Middle frontal gyrus (tissue), 1 donor: Measurements from ENCODE around the gene CTBP2.
A peak's percentile ranks its signal among the peaks of the same experiment; 100 is the strongest.
"Not testable (repeated sequence)": the region's sequence is repeated elsewhere in the genome, so short reads cannot be mapped to it uniquely, and the experiment has no call there.

Experiments
- DNase-seq: peaks from one replicate; pipeline ENCODE4 v3.0.0-alpha.2; 2015; ENCODE audit warnings: low spot score; ENCODE audit errors: extremely low spot score

Gene CTBP2

GRCh38 chr10:124999433-125000365 lies 160.7 kb downstream of the CTBP2 start:
- no peak for DNase-seq

DNA sequence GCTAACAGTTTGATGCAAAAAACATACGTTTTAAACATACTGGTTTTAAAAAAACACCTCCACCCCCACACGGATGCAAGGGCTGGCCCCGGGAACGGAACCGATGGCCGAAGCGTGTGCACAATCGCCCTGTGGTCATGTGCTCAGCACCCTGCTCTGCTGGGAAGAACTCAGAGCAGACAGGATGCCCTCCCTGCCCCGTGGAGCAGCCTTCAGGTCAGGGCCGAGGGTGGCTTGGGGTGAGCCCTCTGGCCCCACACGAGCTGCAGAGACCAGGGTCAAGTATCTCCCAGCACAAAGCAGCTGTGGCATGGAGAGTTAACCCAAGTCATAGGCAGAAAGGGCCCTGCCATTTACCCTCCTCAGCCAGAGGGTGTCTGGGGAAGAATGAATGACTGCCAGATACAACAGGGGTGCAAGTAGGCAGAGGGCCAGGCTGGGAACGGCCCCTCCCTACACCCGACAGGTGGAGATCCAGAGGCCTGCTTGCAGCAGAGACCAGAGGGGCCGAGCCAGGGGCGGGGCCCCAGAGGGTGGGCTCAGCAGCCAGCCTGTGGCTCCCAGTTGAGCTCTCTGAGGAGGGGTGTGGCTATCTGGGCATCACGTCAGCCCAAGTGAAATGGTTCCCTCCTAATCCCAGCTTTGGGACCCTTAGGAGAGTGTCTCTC lies 161.6 kb downstream of the CTBP2 start:
- no peak for DNase-seq

DNA sequence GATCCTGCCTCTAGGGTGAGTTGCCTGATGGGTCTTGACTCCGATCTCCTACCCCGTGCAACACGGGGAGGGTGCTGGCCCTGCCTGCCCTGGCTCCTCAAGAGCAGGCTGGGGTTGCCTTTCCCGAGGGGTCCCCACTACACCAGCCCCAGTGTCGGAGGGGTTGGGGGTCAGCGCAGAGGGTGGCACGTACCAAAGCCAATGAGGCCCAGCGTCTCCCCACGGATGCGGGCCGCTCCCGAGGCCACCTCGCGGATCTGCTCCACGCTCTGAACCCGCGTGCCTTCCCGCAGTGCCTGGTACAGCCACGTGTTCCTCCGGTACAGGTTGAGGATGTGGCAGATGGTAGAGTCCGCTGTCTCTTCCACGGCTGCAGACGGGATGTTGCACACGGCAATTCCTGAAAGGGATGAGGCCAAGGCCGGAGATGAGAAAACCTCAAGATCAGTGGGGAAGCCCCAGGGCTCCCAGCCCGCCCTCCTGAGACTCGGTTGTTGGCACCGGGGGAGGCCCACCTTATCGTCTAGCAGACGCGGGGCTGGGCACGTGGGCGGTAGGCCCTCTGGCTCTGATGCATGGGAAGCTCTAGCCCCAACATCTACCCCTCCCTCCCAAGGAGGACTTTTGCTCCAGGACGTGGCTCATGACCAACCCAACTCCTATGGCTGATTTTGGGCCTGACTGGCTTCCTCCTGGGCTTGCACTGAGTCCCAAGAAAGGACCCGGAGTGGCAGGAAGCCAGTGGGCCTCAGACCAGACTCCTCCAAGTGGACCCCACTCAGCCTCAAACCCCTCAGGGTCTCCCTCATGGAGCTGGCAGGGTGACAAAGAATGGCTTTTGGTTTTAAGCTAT lies 162.4 kb downstream of the CTBP2 start:
- DNase-seq = no peak

DNA sequence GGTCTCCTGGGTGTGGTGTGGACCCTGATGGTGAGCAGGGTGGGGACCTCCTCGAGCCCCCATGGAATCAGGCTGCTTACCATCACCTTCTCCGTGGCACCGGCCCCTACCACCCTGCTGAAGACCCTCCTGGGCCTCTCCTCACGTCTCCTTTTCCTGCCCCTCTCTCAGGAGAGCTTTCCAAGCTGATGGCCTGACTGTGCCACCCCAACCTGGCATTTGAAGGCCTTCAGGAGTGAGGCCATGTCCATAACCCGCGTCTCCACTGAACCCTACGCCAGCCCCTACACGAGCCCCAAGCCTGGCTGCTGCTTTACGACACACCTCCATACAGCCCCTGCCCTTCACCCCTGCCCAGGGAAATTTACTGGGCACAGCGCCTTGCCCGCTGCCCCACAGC lies 163.1 kb downstream of the CTBP2 start:
- DNase-seq = no peak

DNA sequence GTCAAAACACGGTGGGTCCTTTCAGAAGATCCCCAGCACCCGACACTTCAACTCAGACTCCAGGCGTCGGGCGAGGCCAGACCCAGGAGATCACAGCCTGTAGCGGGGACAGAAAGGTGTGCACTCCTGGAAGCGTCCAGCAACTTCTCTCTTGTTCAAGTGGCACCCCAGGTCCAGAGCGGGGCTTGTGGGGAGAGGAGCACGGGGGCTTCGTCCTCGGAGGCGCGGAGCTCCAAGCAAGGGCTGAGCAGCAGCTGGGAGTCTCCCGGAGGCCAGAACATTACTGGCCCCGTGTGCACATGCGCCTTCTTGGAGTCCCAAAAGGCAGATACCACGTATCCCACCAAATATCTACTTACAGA lies 163.5 kb downstream of the CTBP2 start:
- no peak for DNase-seq

DNA sequence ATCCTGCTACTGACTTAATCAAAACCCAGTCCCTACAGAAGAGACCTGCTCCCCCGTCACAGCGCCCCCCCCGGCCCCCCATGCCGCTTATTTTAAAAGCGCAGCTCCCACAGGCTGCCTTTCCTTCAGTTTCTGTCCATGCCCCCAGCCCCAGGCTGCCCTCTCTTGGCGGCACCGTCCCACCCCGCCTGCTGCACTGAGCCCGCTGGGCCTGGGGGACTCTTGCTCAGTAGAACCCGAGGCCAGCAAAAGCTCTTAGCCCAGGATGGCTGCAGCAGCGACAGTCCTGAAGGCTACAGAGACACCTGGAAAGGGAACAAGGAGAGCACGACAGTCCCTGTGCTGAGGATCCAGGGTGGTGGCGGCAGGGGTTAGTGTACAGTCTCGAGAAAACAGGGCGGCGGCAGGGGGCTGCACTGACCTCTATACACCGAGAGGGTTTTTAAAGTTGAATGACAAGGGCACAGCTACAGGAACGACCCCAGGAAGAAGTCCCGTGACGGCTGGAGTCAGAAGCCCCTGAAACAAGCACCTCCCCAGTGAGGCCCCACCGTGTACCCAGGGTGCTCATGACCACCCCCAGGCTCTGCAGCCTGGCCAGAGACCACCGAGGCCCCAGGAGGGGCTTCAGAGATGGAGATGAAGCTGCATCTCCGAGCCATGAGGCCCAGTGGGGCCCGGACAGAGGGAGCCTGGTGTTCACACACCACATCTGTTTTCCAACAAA lies 164.1 kb downstream of the CTBP2 start:
- no peak for DNase-seq

GRCh38 chr10:124995605-124996004 lies 164.8 kb downstream of the CTBP2 start:
- no peak for DNase-seq

GRCh38 chr10:124994573-124995473 lies 165.5 kb downstream of the CTBP2 start:
- DNase-seq = no peak

DNA sequence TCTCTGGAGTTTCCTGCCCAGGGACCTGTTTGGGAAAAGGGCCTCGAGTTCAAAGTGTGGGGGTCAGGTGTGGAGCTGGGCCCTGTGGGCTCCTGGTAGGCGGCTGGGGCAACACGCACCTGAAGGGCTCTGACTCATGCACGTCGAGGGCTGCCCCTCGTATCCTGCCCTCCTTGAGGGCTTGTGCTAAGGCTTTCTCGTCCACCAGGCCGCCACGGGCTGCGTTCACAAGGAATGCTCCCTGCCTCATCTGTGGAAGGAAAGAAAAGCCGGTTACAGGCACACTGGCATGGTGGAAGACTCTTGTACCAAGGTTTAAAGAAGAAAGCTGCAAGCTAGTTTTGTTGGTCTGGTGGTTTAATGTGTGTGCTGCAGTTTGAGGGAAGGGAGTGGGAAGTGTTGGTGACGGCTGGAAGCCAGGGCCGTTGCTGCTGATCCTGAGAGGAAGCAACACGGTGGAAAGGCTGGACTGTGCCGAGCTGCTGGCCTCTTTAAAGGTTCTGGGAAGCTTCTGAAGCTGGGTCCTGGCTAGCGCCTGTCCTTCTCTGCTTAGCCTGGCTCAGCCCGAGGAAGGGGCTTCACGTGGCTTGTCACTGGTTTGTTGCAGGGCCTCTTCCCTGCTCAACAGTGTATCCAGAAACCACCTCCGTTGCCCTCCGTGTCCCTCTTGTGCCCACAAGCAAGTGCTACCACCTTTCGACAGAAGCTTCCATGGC lies 166.5 kb downstream of the CTBP2 start:
- no peak for DNase-seq

GRCh38 chr10:124993345-124993708 lies 167.0 kb downstream of the CTBP2 start:
- DNase-seq = no peak

DNA sequence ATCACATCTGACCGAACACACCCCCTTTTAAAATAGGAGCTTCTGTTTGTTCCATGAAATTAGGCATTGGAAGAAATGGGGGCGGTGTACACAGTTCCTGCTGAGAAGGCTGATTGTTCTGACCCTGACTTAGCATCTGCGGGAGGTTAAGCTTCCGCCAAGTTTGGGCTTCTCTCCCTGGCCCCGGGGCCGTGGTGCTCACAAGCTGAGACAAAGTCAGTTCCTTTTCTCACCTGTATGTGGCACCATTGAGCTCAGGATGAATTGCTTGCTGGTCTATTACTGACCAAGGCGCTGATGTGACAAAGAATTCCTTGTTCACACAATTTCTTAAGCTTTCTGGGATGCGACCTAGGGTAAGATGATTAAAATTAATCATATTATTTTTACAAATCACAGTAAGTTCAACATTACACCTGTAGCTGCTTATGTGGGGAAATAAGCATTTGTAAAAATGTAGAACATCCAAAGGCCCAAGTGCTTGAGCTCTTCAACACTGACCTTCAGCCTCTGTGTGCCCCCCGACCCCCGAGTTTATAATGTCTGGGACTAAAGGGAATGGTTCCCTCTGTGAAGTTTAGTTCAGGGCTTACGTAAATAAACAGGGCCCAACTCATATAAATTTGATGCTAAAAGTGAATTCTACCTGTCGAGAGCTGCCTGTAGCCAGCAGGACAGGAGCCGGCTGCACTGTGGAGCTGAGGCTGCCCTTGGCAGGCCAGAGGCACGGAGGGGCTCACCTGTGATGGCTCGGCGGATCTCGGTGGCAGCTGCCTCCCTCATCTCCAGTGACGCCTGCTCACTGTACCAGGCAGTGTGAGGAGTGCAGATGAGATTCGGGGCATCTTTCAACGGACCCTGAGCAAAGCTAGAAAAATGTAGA lies 167.7 kb downstream of the CTBP2 start:
- peak; percentile 72 for DNase-seq

GRCh38 chr10:124991835-124992234 lies 168.5 kb downstream of the CTBP2 start:
- no peak for DNase-seq

- no peak for DNase-seq
Measured at GRCh38 chr10:124990671-124991625, 169.4 kb downstream of the CTBP2 start.

DNA sequence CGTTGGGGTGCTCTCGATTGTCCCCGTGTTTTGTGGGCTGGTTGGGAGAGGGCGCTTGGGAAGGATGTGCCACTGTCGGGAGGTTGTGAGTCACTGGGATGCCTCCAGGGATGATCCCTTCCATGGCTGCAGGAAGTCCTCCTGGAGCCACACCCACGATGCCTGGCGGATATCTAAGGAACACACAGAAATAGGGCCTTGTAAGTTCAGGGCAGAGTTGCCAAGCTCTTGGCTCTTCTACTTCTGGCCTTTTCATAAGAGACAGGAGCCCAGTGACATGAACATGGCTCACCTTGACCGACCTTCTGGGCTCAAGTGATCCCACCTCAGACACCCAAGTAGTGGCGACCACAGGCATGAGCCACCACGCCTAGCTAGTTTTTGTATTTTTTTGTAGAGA lies 170.8 kb downstream of the CTBP2 start:
- DNase-seq = no peak

DNA sequence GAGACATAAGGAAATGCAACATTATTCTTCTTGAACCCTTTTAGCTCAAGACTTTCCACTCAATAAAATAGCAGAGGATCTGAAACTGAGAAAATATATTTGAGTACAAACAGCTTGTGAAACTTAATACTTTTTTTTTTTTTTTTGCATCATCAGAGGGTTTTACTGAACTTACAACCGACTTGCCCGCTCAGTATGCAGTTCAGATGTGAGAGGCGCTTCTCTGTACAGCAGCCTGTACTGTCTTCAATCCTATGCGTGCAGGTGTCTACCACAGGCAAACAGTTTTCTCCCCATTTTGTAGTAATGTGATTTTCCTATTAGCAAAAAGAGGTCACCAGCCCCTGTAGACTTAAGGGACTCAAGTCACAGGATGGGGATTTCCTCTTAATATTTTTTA lies 171.6 kb downstream of the CTBP2 start:
- DNase-seq = not testable (repeated sequence)

DNA sequence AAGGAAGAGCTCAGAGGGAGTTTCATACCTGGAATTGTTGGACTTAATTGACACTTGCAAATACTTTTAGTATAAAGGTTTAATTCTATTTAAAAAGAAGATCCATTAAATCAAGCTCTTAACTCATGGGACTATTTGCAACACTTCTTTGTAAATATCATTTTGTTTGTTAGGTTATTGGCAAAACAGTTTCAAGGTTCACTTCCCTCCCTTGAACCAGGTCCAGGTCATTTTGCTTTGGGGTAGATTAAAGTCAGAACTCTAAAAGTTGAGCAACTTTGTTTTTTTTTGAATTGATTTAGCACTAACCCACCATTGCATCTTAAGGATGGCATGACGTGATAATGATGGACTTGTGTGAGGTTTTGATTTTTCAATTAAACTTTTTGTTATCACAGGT lies 172.6 kb downstream of the CTBP2 start:
- no peak for DNase-seq

DNA sequence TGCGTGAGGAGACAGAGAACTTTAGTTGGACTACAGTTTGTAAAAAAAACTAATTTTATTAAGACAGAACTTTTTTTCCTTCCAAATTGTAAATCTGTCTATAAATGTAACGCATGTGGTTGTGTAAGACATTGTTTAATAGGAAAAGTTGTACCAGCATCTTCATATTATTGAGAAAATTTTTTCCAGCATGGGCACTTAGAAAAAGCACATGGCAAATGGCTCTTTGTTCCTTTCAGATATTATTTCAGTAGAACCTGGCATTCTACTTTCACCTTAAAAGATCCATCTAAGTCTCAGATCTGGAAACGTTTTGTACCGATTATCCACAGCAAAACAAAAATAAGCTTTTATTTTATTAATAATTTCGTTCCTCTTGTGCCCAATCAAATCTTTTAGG lies 175.2 kb downstream of the CTBP2 start:
- no peak for DNase-seq
